CD14-positive monocyte (primary cell): Measurements from ENCODE around the gene ARHGAP32. TPM values are rescaled to one million over a fixed set of nuclear protein-coding genes. Genes with fewer than 3 reads are reported as not detected.
"Not testable (repeated sequence)": the region's sequence is repeated elsewhere in the genome, so short reads cannot be mapped to it uniquely, and the experiment has no call there.

Experiments
- DNase-seq, 3 donors: peaks; one replicate each; pipeline ENCODE4 v3.0.0-alpha.2; 2011 to 2022
- H2AFZ ChIP-seq: 2 replicates; pipeline ENCODE4 v1.6.0; 2012; ENCODE audit warnings: mild to moderate bottlenecking, low read depth, low read length, inconsistent platforms; ENCODE audit not compliant: insufficient read depth, poor library complexity, severe bottlenecking
- H3K27ac ChIP-seq, 2 donors: 1 replicate in 1 of 2; 2 replicates in 1 of 2; pipeline ENCODE4 v1.5.1; 2012 to 2013; ENCODE audit warnings: low read length in 2 of 2, control low read depth in 1 of 2, inconsistent platforms in 1 of 2, low read depth in 1 of 2, mild to moderate bottlenecking in 1 of 2
- H3K27me3 ChIP-seq, 2 donors: one replicate each; pipeline versions ENCODE4 v1.6.0 to v1.6.1; 2011 to 2013; ENCODE audit warnings: low read length in 2 of 2; ENCODE audit not compliant: control insufficient read depth in 2 of 2, insufficient read depth in 2 of 2
- H3K36me3 ChIP-seq, 2 donors: replicated peaks in 1 of 2; 1 replicate in 1 of 2; 2 replicates in 1 of 2; pipeline versions ENCODE4 v1.5.1 to v1.6.1; 2012 to 2013; ENCODE audit warnings: low read length in 2 of 2, control low read depth in 1 of 2, inconsistent platforms in 1 of 2, mild to moderate bottlenecking in 1 of 2; ENCODE audit not compliant: insufficient read depth in 2 of 2, control insufficient read depth in 1 of 2
- H3K4me1 ChIP-seq, 2 donors: 1 replicate in 1 of 2; 2 replicates in 1 of 2; pipeline versions ENCODE4 v1.5.1 to v1.6.1; 2012 to 2013; ENCODE audit warnings: low read length in 2 of 2, control low read depth in 1 of 2, inconsistent platforms in 1 of 2, mild to moderate bottlenecking in 1 of 2, moderate library complexity in 1 of 2; ENCODE audit not compliant: insufficient read depth in 2 of 2, control insufficient read depth in 1 of 2
- H3K4me2 ChIP-seq: replicated peaks from 2 replicates; pipeline ENCODE3; 2012; ENCODE audit warnings: low read length, moderate library complexity, mild to moderate bottlenecking; ENCODE audit not compliant: poor library complexity, severe bottlenecking; ENCODE audit errors: extremely low read depth
- H3K4me3 ChIP-seq, 3 experiments: fragments of 200-600 bp in 1 of 3; sonication (generic) in 1 of 3; replicated peaks in 1 of 3; 1 replicate in 2 of 3; 2 replicates in 1 of 3; pipeline ENCODE4 v1.5.1; 2011 to 2013; ENCODE audit warnings: low read length in 3 of 3, mild to moderate bottlenecking in 3 of 3, control low read depth in 2 of 3, low read depth in 2 of 3, inconsistent platforms in 1 of 3, moderate library complexity in 1 of 3
- H3K79me2 ChIP-seq: 2 replicates; pipeline ENCODE4 v1.6.0; 2012; ENCODE audit warnings: mild to moderate bottlenecking, control low read depth, inconsistent platforms, low read length, moderate library complexity; ENCODE audit not compliant: insufficient read depth
- H3K9ac ChIP-seq: 2 replicates; pipeline ENCODE4 v1.6.0; 2017; ENCODE audit warnings: low read length, mild to moderate bottlenecking; ENCODE audit not compliant: insufficient read depth, poor library complexity, severe bottlenecking
- H3K9me3 ChIP-seq, 2 donors: replicated peaks in 1 of 2; 1 replicate in 1 of 2; 2 replicates in 1 of 2; pipeline versions ENCODE4 v1.5.1 to v1.6.1; 2012 to 2013; ENCODE audit warnings: low read length in 2 of 2, control low read depth in 1 of 2; ENCODE audit not compliant: control insufficient read depth in 1 of 2, insufficient read depth in 1 of 2
- H4K20me1 ChIP-seq: 2 replicates; pipeline ENCODE4 v1.6.0; 2012; ENCODE audit warnings: mild to moderate bottlenecking, low read length, control low read depth, moderate library complexity; ENCODE audit not compliant: insufficient read depth
- H3K27ac Mint-ChIP-seq, 7 donors: one replicate each; pipeline ENCODE4 v1.8.0; 2020; ENCODE audit warnings: mild to moderate bottlenecking in 7 of 7, mixed read lengths in 7 of 7, moderate library complexity in 6 of 7, inconsistent platforms in 2 of 7
- H3K27me3 Mint-ChIP-seq, 3 donors: one replicate each; pipeline ENCODE4 v1.8.0; 2021 to 2022; ENCODE audit warnings: low read depth in 3 of 3, mild to moderate bottlenecking in 3 of 3, mixed read lengths in 3 of 3, moderate library complexity in 3 of 3, inconsistent platforms in 1 of 3
- H3K36me3 Mint-ChIP-seq, 2 donors: one replicate each; pipeline ENCODE4 v1.8.0; 2020; ENCODE audit warnings: mixed read lengths in 2 of 2, inconsistent platforms in 1 of 2, mild to moderate bottlenecking in 1 of 2
- H3K4me1 Mint-ChIP-seq: one replicate; pipeline ENCODE4 v1.8.0; 2020; ENCODE audit warnings: mild to moderate bottlenecking, mixed read lengths
- H3K4me3 Mint-ChIP-seq, 2 donors: one replicate each; pipeline ENCODE4 v1.8.0; 2020; ENCODE audit warnings: mild to moderate bottlenecking in 2 of 2, mixed read lengths in 2 of 2, moderate library complexity in 1 of 2
- H3K9me3 Mint-ChIP-seq, 7 donors: one replicate each; pipeline ENCODE4 v1.8.0; 2020 to 2022; ENCODE audit warnings: mixed read lengths in 7 of 7, mild to moderate bottlenecking in 6 of 7, moderate library complexity in 6 of 7, inconsistent platforms in 2 of 7
- CTCF ChIP-seq: fragments of 200-600 bp; IDR thresholded peaks from one replicate; pipeline ENCODE4 v1.8.0; 2022; ENCODE audit warnings: antibody characterized with exemption, mild to moderate bottlenecking
- WGBS: methylation state at CpG from one replicate; pipeline ENCODE4 v1.1.5; 2013; ENCODE audit warnings: missing lambda C conversion rate; ENCODE audit not compliant: insufficient coverage; 5-methylcytosine and 5-hydroxymethylcytosine counted together
- intact Hi-C, 2 donors: fragments of 100-400 bp; cut with micrococcal nuclease; formaldehyde crosslinking; loops; one replicate each; pipeline versions ENCODE4 v1.15.0 to v1.15.1; 2023
- polyA plus RNA-seq, 3 donors: library from polyadenylated mRNA; depleted of rRNA in 1 of 3; unstranded in 2 of 3; stranded (reverse) in 1 of 3; fragments of 300-500 nt in 2 of 3; fragments of >200 nt in 1 of 3; fragmentation: Illumina TruSeq in 2 of 3; gene quantifications; 1 replicate in 2 of 3; 2 replicates in 1 of 3; pipeline ENCODE4 v1.2.3, GENCODE V29; 2012 to 2021

The ARHGAP32 gene
- polyA plus RNA-seq, 3 donors: 0.13 to 3.4 (median 0.72) TPM

GRCh38 chr11:129006161-129006560, 186.0 kb downstream of the ARHGAP32 start:
- H3K27me3 ChIP-seq: no peaks in the 10 kb centered on the region
- no peaks in the 10 kb centered on the region for H4K20me1 ChIP-seq
- no peaks in the 10 kb centered on the region for H3K4me1 ChIP-seq
- no peak overlapping the region for H3K9ac ChIP-seq
- Mint-ChIP-seq H3K4me1 (no peaks in the 10 kb centered on the region), H3K27me3 (no peaks in the 10 kb centered on the region), H3K9me3 (peaks cover 11 to 31% (median 19%) of the 10 kb centered on the region in 7 donors), H3K4me3 (no peak overlapping the region), H3K36me3 (peaks cover 0 to 2% of the 10 kb centered on the region in 2 donors), H3K27ac (no peak overlapping the region)
- WGBS: 84% methylated on average over 2 of the region's 4 CpGs
- no peak overlapping the region for H2AFZ ChIP-seq
- no peak for TF ChIP-seq CTCF
- intact Hi-C loops: no loop called here
- H3K27ac ChIP-seq: no peak overlapping the region
- H3K9me3 ChIP-seq: peaks cover 6 to 11% of the 10 kb centered on the region in 2 donors
- DNase-seq: no peak
- H3K36me3 ChIP-seq: no peaks in the 10 kb centered on the region
- no peak overlapping the region for H3K4me3 ChIP-seq
- H3K79me2 ChIP-seq: no peaks in the 10 kb centered on the region
- H3K4me2 ChIP-seq: no peak overlapping the region

DNA sequence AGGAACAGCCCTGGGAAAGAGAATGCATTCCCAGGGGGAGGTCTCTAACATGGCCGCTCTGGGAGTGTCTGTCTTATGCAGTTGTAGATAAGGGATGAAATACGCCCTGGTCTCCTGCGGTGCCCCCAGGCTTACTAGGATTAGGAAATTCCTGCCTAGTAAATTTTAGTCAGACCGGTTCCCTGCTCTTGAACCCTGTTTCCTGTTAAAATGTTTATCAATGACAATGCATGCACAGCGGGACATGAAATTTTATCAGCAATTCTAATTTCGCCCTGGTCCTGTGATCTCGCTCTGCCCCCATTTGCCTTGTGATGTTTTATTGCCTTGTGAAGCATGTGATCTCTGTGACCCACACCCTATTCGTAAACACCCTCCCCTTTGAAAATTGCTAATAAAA, 193.0 kb downstream of the ARHGAP32 start:
- DNase-seq, H3K4me1 Mint-ChIP-seq, H3K27ac ChIP-seq, intact Hi-C loops, H3K79me2 ChIP-seq, H3K4me3 ChIP-seq, H3K27me3 Mint-ChIP-seq, H4K20me1 ChIP-seq, H3K4me3 Mint-ChIP-seq, H3K9ac ChIP-seq, H3K4me1 ChIP-seq, H3K36me3 ChIP-seq, H3K27me3 ChIP-seq, H2AFZ ChIP-seq, H3K4me2 ChIP-seq: not testable (repeated sequence)
- H3K9me3 ChIP-seq: peaks cover 11 to 25% of the 10 kb centered on the region in 2 donors
- Mint-ChIP-seq H3K27ac (peak overlapping the region in 1 of 7 donors; percentile 71), H3K36me3 (peaks cover 13 to 21% of the 10 kb centered on the region in 2 donors), H3K9me3 (peaks cover 16 to 43% (median 32%) of the 10 kb centered on the region in 7 donors)
- 98% methylated on average over 5 of the region's 8 CpGs for WGBS
